Suppressor macrophage treated with lipopolysaccharide for 4 hours (primary cell): ENCODE results near the gene RET.

Experiments used
- DNase-seq: peaks from one replicate; pipeline ENCODE4 v3.0.0-alpha.2; 2020

The RET gene

GRCh38 chr10:43176271-43176670 is 99.4 kb downstream of the RET start:
- no peak for DNase-seq

GRCh38 chr10:43177595-43177994 is 100.7 kb downstream of the RET start:
- peak; percentile 34 for DNase-seq
